Subcutaneous adipose tissue (tissue), 4 donors: ENCODE data around the gene CDK11A. TPM values are rescaled to one million over a fixed set of nuclear protein-coding genes. Genes with fewer than 3 reads are reported as not detected.

Experiments
- total RNA-seq, 4 donors: library from RNA; depleted of rRNA; stranded (reverse); fragments of >200 nt; gene quantifications; one replicate each; pipeline ENCODE4 v1.1.0, GENCODE V29; 2016
- TF ChIP-seq, protein P1 (sequence below): fragments of 450-650 bp; IDR thresholded peaks from one replicate; pipeline ENCODE4 v1.5.1; 2016; ENCODE audit warnings: low read depth, mild to moderate bottlenecking, control low read depth, antibody characterized with exemption, moderate library complexity

The CDK11A gene
- total RNA-seq, 4 donors from 2014 or later = 15.5 to 60.8 (median 34.8) TPM

DNA sequence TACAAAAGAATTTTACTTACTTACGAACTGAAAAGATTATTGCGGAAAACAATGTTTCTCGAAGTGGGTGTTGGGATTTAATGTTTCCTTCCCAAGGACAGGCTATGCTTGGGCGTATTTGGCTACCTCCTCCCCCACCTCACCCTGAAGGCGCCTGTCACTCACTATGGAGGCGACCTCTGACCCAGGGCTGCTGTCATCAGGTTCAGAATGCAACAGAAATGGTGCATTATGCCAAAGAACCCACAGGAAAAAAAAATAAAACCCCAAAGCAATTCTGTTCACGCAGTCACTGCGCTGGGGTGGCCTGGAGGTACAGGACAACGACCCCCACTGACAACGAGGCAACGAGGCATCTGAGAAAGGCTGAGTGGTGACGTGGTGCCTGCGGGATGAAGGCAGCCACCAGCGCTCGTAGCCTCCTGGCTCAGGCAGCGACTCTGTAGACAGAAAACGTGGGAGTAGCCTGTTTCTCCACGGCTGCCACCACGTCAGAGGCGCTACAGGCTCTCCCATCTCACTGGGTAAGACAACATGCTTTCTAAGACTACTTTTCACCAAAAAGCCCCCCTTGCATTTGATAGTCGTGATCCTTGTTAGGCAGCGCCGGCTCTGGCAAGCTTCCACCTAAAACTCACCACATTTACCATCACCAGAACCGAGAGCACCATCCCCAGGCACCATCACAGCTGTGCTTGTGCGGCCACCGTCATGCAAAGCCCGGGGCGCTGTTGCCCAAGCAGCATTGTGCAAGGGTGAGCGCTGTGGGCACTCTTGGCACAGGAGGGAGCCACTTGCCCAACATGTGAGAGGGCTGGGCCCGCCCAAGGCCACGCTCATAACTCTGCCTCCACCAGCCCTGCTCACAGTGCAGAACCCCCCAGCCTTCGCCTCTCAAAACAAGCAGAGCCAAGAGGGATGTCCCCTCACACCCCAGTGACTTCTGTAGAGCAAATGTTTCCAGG lies 39.8 kb upstream of the CDK11A start:
- TF ChIP-seq, protein P1, sequence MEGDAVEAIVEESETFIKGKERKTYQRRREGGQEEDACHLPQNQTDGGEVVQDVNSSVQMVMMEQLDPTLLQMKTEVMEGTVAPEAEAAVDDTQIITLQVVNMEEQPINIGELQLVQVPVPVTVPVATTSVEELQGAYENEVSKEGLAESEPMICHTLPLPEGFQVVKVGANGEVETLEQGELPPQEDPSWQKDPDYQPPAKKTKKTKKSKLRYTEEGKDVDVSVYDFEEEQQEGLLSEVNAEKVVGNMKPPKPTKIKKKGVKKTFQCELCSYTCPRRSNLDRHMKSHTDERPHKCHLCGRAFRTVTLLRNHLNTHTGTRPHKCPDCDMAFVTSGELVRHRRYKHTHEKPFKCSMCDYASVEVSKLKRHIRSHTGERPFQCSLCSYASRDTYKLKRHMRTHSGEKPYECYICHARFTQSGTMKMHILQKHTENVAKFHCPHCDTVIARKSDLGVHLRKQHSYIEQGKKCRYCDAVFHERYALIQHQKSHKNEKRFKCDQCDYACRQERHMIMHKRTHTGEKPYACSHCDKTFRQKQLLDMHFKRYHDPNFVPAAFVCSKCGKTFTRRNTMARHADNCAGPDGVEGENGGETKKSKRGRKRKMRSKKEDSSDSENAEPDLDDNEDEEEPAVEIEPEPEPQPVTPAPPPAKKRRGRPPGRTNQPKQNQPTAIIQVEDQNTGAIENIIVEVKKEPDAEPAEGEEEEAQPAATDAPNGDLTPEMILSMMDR = no peak

DNA sequence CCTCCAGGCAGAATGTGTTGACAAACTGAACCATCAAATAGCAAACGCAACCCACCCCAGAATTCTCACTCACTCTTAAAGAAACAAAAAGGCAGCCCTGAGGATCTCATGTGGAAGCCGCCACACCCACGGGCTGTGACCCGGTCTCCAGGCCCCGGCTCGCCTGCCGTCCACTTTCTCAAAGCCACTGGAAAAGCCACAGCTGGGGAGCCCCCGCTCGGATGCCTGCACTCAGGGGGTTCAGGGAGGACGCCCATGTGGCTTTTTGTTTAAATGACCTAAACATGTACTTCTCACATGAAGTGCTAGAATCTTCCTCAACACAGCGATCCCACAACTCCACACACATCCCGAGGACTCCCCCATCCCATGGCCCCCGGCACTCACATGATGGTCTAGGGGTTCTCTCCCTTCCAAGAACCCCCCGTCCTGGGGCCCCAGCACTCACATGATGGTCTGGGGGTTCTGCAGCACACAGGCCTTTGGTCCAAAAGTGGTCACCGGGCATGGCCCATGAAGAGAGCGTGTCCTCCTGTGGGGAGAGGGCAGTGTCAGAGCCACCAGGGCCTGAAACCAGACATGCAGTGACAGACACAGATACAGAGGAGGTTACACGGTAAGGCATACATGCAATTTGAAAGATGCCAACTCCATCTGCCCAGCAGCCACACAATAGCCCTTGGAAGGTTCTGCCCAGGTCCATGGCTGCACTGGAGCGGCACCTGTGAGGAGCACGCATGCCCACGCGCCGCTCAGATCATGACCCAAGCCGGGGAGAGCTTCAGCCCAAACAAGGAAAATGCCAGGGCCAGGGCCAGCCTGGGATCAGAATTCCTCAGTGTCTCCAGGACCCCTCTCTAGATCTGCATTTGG lies 37.6 kb upstream of the CDK11A start:
- TF ChIP-seq, protein P1 = no peak

DNA sequence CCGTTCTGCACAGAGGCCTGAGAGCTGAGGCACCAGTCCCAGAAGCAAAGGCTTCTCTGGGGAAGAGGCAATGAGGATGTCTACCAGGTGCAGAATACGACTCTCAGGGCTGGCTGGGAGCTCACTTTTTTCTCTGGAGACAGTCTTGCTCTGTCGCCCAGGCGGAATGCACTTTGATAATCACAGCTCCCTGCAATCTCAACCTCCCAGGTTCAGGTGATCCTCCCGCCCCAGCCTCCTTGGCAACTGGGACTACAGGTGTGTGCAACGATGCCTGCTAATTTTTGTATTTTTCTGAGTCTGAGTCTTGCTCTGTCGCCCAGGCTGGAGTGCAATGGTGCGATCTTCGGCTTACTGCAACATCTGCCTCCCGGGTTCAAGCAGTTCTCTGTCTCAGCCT lies 36.6 kb upstream of the CDK11A start:
- TF ChIP-seq, protein P1 = no peak

DNA sequence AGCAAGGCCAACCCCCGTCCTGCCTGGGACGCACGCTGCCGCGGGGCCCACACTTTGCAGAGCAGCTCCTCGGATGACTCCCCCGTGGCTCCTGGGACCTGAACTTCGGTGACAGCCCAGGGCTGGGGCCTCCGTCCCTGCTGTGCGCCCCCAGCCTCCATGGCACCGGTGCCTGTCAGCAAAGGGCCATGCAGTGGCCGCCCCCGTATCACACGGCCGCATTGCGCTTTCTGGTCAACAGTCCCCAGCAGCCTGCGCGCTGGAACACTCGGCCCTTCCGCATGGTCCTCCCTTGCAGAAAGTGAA lies 36.1 kb upstream of the CDK11A start:
- TF ChIP-seq, protein P1 = no peak

DNA sequence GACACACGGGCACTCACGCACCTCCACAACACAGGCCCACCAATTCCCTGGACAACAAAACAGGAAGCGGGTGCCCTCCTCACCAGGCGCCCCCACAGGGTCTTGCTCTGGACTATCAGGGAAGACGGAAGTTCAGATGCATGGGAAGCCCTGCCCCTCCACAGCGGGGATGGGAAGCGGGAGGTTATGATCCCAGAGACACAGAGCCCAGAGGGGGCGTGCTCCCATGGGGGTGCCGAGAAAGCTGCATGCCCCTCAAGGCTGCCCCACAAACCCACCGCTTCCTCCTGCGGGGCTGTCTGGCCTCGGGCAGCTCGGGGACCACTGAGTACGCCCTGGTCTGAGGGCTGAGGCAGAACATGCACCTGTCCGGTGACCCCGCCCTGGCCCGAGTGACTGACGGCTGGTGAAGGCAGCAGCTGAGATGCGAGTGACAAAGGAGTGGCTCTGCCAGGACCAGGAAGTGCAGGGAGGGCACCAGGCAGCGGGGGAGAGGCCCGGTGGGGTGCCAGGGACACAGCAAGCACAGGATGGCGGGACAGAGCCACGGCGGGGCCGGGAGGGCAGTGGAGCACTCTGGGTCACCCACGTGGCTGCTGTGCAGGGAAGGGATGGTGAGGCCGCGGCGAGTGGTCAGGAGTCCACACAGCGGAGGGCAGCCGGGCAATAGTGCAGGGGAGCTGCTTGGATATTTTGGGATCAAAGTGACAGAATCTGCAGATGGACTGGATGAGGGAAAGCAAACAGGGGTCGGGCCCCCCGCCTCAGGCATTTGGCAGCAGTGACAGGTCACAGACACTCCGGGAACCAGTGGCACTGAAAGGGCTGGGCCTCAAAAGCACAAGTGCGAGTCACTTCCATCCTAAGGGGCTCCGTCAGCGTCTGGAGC lies 35.5 kb upstream of the CDK11A start:
- TF ChIP-seq, protein P1 = no peak

DNA sequence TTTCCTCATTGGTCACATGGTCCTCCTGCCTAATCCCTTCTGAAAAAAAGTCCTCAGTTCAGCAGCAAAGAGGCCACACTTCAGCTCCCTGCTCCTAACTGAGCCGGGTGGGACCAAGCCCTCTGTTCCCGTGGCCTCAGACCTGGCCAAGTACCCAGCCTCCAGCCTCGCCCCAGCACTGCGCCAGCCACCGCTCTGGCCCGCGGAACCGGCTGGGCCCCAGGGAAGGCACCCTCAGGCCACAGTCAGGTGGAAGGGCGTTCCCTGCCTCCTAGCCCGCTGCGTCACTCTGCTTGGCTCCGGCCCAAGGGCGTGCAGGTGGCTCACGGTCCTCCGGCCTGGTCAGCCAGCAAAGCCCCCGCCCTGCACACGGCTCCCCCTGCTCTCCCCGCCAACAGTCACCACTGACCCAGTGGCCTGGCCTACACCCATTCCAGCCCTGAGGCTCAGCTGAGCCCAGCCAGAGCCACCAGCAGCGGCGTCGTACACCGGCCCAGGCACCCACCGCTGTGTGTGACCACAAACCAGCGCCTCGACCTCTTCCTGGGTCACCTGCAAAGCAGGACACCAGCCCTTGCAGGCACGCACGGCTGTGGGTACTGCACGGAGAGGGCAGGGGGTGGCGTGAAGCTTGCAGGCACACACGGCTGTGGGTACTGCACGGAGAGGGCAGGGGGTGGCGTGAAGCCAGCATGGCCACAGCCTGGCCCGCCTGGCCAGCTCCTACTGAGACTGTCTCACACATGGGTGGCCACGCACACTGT lies 34.7 kb upstream of the CDK11A start:
- TF ChIP-seq, protein P1 = no peak
